T-helper 2 cell treated with Interferon-gamma antibody and Interleukin-4, amounts not matched to agents 100 ng/mL and 5 ng/mL, for 36 hours (primary cell): ENCODE measurements around the gene CA5A. TPM values are rescaled to one million over a fixed set of nuclear protein-coding genes. Genes with fewer than 3 reads are reported as not detected.
"Not testable (repeated sequence)": the region's sequence is repeated elsewhere in the genome, so short reads cannot be mapped to it uniquely, and the experiment has no call there.

Source experiments
- intact Hi-C: fragments of 100-400 bp; cut with micrococcal nuclease; formaldehyde crosslinking; loops from one replicate; pipeline ENCODE4 v1.15.1; 2023
- total RNA-seq: library from RNA; stranded (reverse); gene quantifications from 2 replicates; pipeline ENCODE4 v1.2.3, GENCODE V29; 2022

The CA5A gene
- total RNA-seq, 1 donor from 2014 or later = not detected

GRCh38 chr16:87896924-87897520 lies 39.3 kb downstream of the CA5A start:
- intact Hi-C loops = loop anchor here (2.0 kb wide), 1 partner anchor 54 kb away; the partner anchor contains the start of gene BANP

- intact Hi-C loops = loop anchor here (2.0 kb wide), 1 partner anchor 54 kb away; the partner anchor contains the start of gene BANP
Measured at GRCh38 chr16:87896176-87896890, 40.0 kb downstream of the CA5A start.

- intact Hi-C loops = loop anchor here (1.0 to 2.0 kb wide), 2 partner anchors 20 to 55 kb away; partner anchors contain the start of gene BANP
Measured at GRCh38 chr16:87895641-87896141, 40.6 kb downstream of the CA5A start.

GRCh38 chr16:87894005-87894404 lies 42.3 kb downstream of the CA5A start:
- intact Hi-C loops = not testable (repeated sequence)

GRCh38 chr16:87891764-87892163 lies 44.6 kb downstream of the CA5A start:
- intact Hi-C loops = no loop called here

GRCh38 chr16:87889762-87890161 lies 46.6 kb downstream of the CA5A start:
- intact Hi-C loops = not testable (repeated sequence)

GRCh38 chr16:87888346-87888745 lies 48.0 kb downstream of the CA5A start:
- intact Hi-C loops = not testable (repeated sequence)

GRCh38 chr16:87887931-87888330 lies 48.4 kb downstream of the CA5A start:
- intact Hi-C loops = not testable (repeated sequence)

- intact Hi-C loops = not testable (repeated sequence)
Measured at GRCh38 chr16:87885371-87885967, 50.9 kb downstream of the CA5A start.

- intact Hi-C loops = no loop called here
Measured at GRCh38 chr16:87882436-87883019, 53.8 kb downstream of the CA5A start.

- intact Hi-C loops = no loop called here
Measured at GRCh38 chr16:87881324-87882200, 54.8 kb downstream of the CA5A start.

- intact Hi-C loops = no loop called here
Measured at GRCh38 chr16:87880117-87880696, 56.1 kb downstream of the CA5A start.

- intact Hi-C loops = loop anchor here (10.0 kb wide), 1 partner anchor 495 kb away; the partner anchor contains the start of gene FBXO31
Measured at GRCh38 chr16:87879411-87880013, 56.8 kb downstream of the CA5A start.

- intact Hi-C loops = loop anchor here (1.0 to 10.0 kb wide), 2 partner anchors 31 to 494 kb away; partner anchors contain the start of gene FBXO31
Measured at GRCh38 chr16:87878704-87879103, 57.6 kb downstream of the CA5A start.

GRCh38 chr16:87877942-87878507 lies 58.3 kb downstream of the CA5A start:
- intact Hi-C loops = loop anchor here (1.0 to 10.0 kb wide), 2 partner anchors 31 to 493 kb away; partner anchors contain the start of gene FBXO31

- intact Hi-C loops = loop anchor here (1.0 to 10.0 kb wide), 2 partner anchors 20 to 490 kb away; partner anchors contain the start of gene FBXO31
Measured at GRCh38 chr16:87874639-87875427, 61.5 kb downstream of the CA5A start.

GRCh38 chr16:87870418-87871291 lies 65.7 kb downstream of the CA5A start:
- intact Hi-C loops = loop anchor here (1.0 to 10.0 kb wide), 4 partner anchors 20 to 486 kb away; partner anchors contain the start of gene FBXO31
